ENCODE results near the gene DNAJB13.

DNA sequence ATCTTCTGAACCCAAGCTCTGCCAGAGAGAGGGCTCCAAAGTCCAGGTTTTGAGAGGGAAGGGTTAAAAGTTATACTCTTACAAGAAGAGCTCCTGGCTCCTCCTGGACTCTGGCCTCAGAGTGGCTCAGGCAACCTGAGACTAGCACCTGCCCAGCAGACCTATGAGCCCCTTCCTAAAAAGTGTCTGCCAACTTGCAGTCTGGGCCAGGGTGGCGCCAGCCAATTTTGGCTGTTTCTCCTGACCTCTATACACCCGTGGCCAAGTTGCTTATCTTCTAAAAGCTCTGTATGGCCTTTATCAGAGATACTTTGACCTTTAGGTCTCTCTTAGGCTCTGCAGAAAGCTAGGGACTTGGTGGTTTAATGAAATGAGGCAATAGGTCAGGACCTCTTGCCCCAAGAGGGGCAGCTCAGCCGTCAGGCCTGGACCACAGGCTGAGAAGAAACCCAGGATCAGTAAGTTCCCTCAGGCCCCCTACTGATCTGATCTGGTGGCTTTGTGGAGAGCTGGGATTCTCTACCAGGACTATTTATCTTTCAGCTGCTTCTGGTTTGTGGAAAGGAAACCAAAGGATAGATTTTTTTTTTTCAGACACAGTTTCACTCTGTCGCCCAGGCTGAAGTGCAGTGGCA lies 68.4 kb downstream of the DNAJB13 start:
- TF ChIP-seq TAF1 (IDR thresholded peaks at IDR 0.05; ENCODE audit: low read depth, low read length) = no peak
- TF ChIP-seq POLR2A (IDR thresholded peaks at IDR 0.05; ENCODE audit: low read depth, low read length) = no peak
- no peak for TF ChIP-seq POLR2AphosphoS5 (IDR thresholded peaks at IDR 0.05; ENCODE audit: low read depth, low read length)

Data from GM12891 (cell line).